ENCODE results near the gene TNRC6A. TPM values are rescaled to one million over a fixed set of nuclear protein-coding genes. Genes with fewer than 3 reads are reported as not detected.

Gene TNRC6A
- total RNA-seq, 3 donors from 2014 or later, result 49.3 to 84.9 (median 59.6) TPM

GRCh38 chr16:24755201-24755874, 25.9 kb downstream of the TNRC6A start:
- no peaks in the 10 kb centered on the region for H3K36me3 ChIP-seq
- intact Hi-C loops (cut with DNase I; ENCODE audit: low total_unique reads), result no loop called here
- H3K27me3 ChIP-seq, result no peaks in the 10 kb centered on the region
- H3K27ac ChIP-seq, result no peak overlapping the region
- no peak for DNase-seq (ENCODE audit: low spot score in 2 of 2)
- H3K9me3 ChIP-seq, result no peaks in the 10 kb centered on the region
- TF ChIP-seq POLR2AphosphoS5 (IDR thresholded peaks at IDR 0.05) (no peak), CTCF (IDR thresholded peaks at IDR 0.05) (no peak), POLR2A (IDR thresholded peaks at IDR 0.05) (no peak)
- H3K4me1 ChIP-seq, result no peaks in the 10 kb centered on the region
- H3K4me3 ChIP-seq, result no peak overlapping the region

- H3K9me3 ChIP-seq, result no peaks in the 10 kb centered on the region
- no peak for DNase-seq (ENCODE audit: low spot score in 2 of 2)
- no peak overlapping the region for H3K4me3 ChIP-seq
- no peaks in the 10 kb centered on the region for H3K27me3 ChIP-seq
- intact Hi-C loops (cut with DNase I; ENCODE audit: low total_unique reads), result no loop called here
- no peak overlapping the region for H3K27ac ChIP-seq
- TF ChIP-seq POLR2AphosphoS5 (IDR thresholded peaks at IDR 0.05) (no peak), POLR2A (IDR thresholded peaks at IDR 0.05) (no peak), CTCF (IDR thresholded peaks at IDR 0.05) (no peak)
- no peaks in the 10 kb centered on the region for H3K36me3 ChIP-seq
- H3K4me1 ChIP-seq, result no peaks in the 10 kb centered on the region
Measured at GRCh38 chr16:24758373-24758772, 28.9 kb downstream of the TNRC6A start.

- Histone ChIP-seq H3K36me3 (no peaks in the 10 kb centered on the region), H3K4me3 (no peak overlapping the region), H3K9me3 (no peaks in the 10 kb centered on the region), H3K27me3 (no peaks in the 10 kb centered on the region), H3K27ac (no peak overlapping the region), H3K4me1 (no peaks in the 10 kb centered on the region)
- intact Hi-C loops (cut with DNase I; ENCODE audit: low total_unique reads), result no loop called here
- TF ChIP-seq CTCF (IDR thresholded peaks at IDR 0.05) (no peak), POLR2A (IDR thresholded peaks at IDR 0.05) (no peak)
- no peak for DNase-seq (ENCODE audit: low spot score in 2 of 2)
Measured at GRCh38 chr16:24759006-24759405, 29.6 kb downstream of the TNRC6A start.

GRCh38 chr16:24761526-24761925, 32.1 kb downstream of the TNRC6A start:
- no peaks in the 10 kb centered on the region for H3K36me3 ChIP-seq
- no peak overlapping the region for H3K4me3 ChIP-seq

More at GRCh38 chr16:24761526-24761925, 32.1 kb downstream of the TNRC6A start:
- DNase-seq (ENCODE audit: low spot score in 2 of 2), result no peak
- no peak for TF ChIP-seq POLR2A (IDR thresholded peaks at IDR 0.05)
- no peak for TF ChIP-seq CTCF (IDR thresholded peaks at IDR 0.05)
- TF ChIP-seq POLR2AphosphoS5 (IDR thresholded peaks at IDR 0.05), result no peak
- no peaks in the 10 kb centered on the region for H3K9me3 ChIP-seq
- no peak overlapping the region for H3K27ac ChIP-seq
- intact Hi-C loops (cut with DNase I; ENCODE audit: low total_unique reads), result no loop called here
- H3K4me1 ChIP-seq, result no peaks in the 10 kb centered on the region
- no peaks in the 10 kb centered on the region for H3K27me3 ChIP-seq

All from breast epithelium (tissue), 4 donors.